K562 (cell line): Measurements from ENCODE around the gene RNF151. TPM values are rescaled to one million over a fixed set of nuclear protein-coding genes. Genes with fewer than 3 reads are reported as not detected.

Experiments used
- HDAC1 ChIP-seq, 2 experiments: fragments of 450-650 bp; IDR thresholded peaks; 2 replicates each; pipeline ENCODE4 v1.6.1; 2016 to 2017; ENCODE audit warnings: inconsistent platforms in 1 of 2, mild to moderate bottlenecking in 1 of 2, moderate library complexity in 1 of 2
- MAZ ChIP-seq, 2 experiments: fragments of 450-650 bp in 1 of 2; sonication (generic) in 1 of 2; formaldehyde crosslinking; IDR thresholded peaks in 1 of 2; conservative IDR thresholded peaks in 1 of 2; 2 replicates each; pipeline versions ENCODE4 v1.4.0 to v1.5.0; 2020; ENCODE audit warnings: mild to moderate bottlenecking in 1 of 2, missing genetic modification reagents in 1 of 2
- NCOR1 ChIP-seq: fragments of 450-650 bp; IDR thresholded peaks from 2 replicates; pipeline ENCODE4 v1.6.1; 2016; ENCODE audit warnings: mild to moderate bottlenecking, moderate library complexity
- NONO ChIP-seq, 2 experiments: fragments of 200-400 bp in 1 of 2; fragments of 450-650 bp in 1 of 2; formaldehyde crosslinking in 1 of 2; IDR thresholded peaks; 2 replicates each; pipeline ENCODE4 v1.6.1; 2017; ENCODE audit warnings: low read depth in 2 of 2, mild to moderate bottlenecking in 2 of 2, moderate library complexity in 2 of 2, low read length in 1 of 2
- RCOR1 ChIP-seq, 2 experiments: IDR thresholded peaks; 2 replicates each; pipeline ENCODE4 v1.6.1; 2012; ENCODE audit warnings: low read depth in 2 of 2, low read length in 2 of 2, borderline replicate concordance in 1 of 2, improper control_type of control experiment in 1 of 2
- SMAD4 ChIP-seq: fragments of 250-450 bp; sonication (Bioruptor Pico); conservative IDR thresholded peaks from 2 replicates; pipeline ENCODE4 v1.8.0; 2021; ENCODE audit warnings: inconsistent platforms, mild to moderate bottlenecking, moderate library complexity
- SRSF9 ChIP-seq: fragments of 200-400 bp; formaldehyde crosslinking; IDR thresholded peaks from 2 replicates; pipeline ENCODE4 v1.6.1; 2017; ENCODE audit warnings: low read depth, low read length, borderline replicate concordance
- ZBTB8A ChIP-seq: fragments of 450-650 bp; IDR thresholded peaks from 2 replicates; pipeline ENCODE4 v1.6.1; 2018; ENCODE audit warnings: mild to moderate bottlenecking, moderate library complexity; ENCODE audit not compliant: partially characterized antibody
- ZEB2 ChIP-seq: fragments of 450-650 bp; IDR thresholded peaks from 2 replicates; pipeline ENCODE4 v1.6.1; 2016
- ZNF121 ChIP-seq: sonication (generic); formaldehyde crosslinking; conservative IDR thresholded peaks from 2 replicates; pipeline ENCODE4 v1.8.0; 2022; ENCODE audit warnings: missing genetic modification reagents
- ZNF174 ChIP-seq: fragments of 250-450 bp; sonication (Bioruptor Pico); IDR thresholded peaks from 2 replicates; pipeline ENCODE4 v1.4.0; 2020; ENCODE audit warnings: mild to moderate bottlenecking
- polyA plus RNA-seq, 8 experiments: library from polyadenylated mRNA; depleted of rRNA in 4 of 8; stranded (reverse) in 5 of 8; unstranded in 3 of 8; fragments of >200 nt; fragmentation: Nextera tagmentation in 2 of 8; fragmentation: Illumina TruSeq in 1 of 8; extraction: Ambion mirVana in 2 of 8; extraction: Trizol in 1 of 8; gene quantifications; 2 replicates each; pipeline versions ENCODE4 v1.2.1 to v1.2.3, GENCODE V29; 2011 to 2014; ENCODE audit warnings: inconsistent platforms in 1 of 8, missing spikeins in 1 of 8
- total RNA-seq, 7 experiments: library from RNA; depleted of rRNA in 6 of 7; stranded (reverse); fragments of >200 nt in 6 of 7; fragmentation: Illumina TruSeq in 2 of 7; extraction: Trizol in 2 of 7; gene quantifications; 2 replicates each; pipeline versions ENCODE4 v1.2.1 to v1.2.3, GENCODE V29; 2011 to 2021; ENCODE audit warnings: low replicate concordance in 1 of 7
- TF ChIP-seq, protein P1 (sequence below), 2 experiments: IDR thresholded peaks in 1 of 2; conservative IDR thresholded peaks in 1 of 2; 2 replicates each; pipeline ENCODE4 v1.6.1; 2016; ENCODE audit warnings: low read depth in 2 of 2, mild to moderate bottlenecking in 1 of 2, missing compliant biosample characterization in 1 of 2, missing genetic modification characterization in 1 of 2, moderate library complexity in 1 of 2
- TF ChIP-seq, protein P2 (sequence below): fragments of 150-350 bp; conservative IDR thresholded peaks from 2 replicates; pipeline ENCODE4 v1.6.1; 2014; ENCODE audit warnings: low read length
- TF ChIP-seq, protein P3 (sequence below): sonication (generic); formaldehyde crosslinking; IDR thresholded peaks from 2 replicates; pipeline ENCODE4 v1.8.0; 2022; ENCODE audit warnings: mild to moderate bottlenecking, missing genetic modification reagents

RNF151 gene
- total and polyA plus RNA-seq, 9 of the 15 experiments (the other 6 are each of a cell fraction or from before 2014, with no cell fraction given): not detected

DNA sequence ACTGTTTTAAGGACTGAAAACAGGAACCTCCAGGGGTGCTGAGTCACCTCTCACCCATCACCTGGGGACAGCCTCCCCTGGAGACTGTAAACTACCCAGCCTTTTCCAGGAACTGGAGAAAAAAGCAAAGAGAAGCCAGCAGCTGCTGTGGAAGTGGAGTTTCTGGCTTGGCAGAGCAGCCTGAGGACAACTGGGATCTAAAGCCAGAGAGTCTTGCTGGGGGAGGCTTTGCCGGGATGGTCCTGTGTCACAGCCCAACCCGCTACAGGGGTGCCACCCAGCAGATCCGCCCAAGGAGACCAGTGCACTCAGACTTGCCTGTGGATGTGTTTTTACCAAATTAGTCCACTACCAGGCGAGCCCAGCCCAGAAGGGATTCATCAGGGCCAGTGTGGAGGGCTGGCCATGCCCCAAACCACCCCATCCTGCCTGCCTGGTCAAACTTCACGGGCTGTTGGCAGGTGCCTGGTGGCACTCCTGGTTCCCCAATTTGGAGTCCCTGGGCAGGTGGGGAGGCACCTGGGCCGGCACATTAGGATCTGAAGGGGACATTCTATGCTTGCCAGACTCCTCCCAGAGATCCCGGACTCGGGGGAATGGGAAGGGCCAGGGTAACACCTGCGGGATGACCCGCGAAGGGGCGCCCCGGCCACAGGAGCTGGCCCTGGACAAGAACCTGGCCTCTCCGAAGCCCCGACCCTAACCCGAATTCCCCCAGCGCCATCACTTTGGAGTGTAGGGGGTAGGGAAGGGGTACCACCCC is 24.4 kb upstream of the RNF151 start (continued):
- TF ChIP-seq, protein P1, sequence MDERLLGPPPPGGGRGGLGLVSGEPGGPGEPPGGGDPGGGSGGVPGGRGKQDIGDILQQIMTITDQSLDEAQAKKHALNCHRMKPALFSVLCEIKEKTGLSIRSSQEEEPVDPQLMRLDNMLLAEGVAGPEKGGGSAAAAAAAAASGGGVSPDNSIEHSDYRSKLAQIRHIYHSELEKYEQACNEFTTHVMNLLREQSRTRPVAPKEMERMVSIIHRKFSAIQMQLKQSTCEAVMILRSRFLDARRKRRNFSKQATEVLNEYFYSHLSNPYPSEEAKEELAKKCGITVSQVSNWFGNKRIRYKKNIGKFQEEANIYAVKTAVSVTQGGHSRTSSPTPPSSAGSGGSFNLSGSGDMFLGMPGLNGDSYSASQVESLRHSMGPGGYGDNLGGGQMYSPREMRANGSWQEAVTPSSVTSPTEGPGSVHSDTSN (CRISPR knock-in tag; IDR thresholded peaks at IDR 0.05; ENCODE audit: low read depth): 0 out of 2 replicates have a peak, but pooled peaks have one; percentile 13
- TF ChIP-seq, protein P1 (tag; conservative IDR thresholded peaks at IDR 0.05; ENCODE audit: low read depth): 0 out of 2 replicates have a peak, but pooled peaks have one; percentile 10
- TF ChIP-seq HDAC1 (IDR thresholded peaks at IDR 0.05): peak in 1 of 2 experiments; percentile 40; a peak in 1 of 4 replicates
- TF ChIP-seq ZNF121 (CRISPR knock-in tag): no peak
- peak in 1 of 2 experiments; percentile 85; a peak in 2 of 4 replicates for TF ChIP-seq RCOR1 (IDR thresholded peaks at IDR 0.05; ENCODE audit: borderline replicate concordance in 1 of 2, low read depth in 2 of 2, low read length in 2 of 2)
- TF ChIP-seq ZBTB8A: no peak
- peak; percentile 81 for TF ChIP-seq ZEB2
- TF ChIP-seq NCOR1: no peak
- TF ChIP-seq, protein P2, sequence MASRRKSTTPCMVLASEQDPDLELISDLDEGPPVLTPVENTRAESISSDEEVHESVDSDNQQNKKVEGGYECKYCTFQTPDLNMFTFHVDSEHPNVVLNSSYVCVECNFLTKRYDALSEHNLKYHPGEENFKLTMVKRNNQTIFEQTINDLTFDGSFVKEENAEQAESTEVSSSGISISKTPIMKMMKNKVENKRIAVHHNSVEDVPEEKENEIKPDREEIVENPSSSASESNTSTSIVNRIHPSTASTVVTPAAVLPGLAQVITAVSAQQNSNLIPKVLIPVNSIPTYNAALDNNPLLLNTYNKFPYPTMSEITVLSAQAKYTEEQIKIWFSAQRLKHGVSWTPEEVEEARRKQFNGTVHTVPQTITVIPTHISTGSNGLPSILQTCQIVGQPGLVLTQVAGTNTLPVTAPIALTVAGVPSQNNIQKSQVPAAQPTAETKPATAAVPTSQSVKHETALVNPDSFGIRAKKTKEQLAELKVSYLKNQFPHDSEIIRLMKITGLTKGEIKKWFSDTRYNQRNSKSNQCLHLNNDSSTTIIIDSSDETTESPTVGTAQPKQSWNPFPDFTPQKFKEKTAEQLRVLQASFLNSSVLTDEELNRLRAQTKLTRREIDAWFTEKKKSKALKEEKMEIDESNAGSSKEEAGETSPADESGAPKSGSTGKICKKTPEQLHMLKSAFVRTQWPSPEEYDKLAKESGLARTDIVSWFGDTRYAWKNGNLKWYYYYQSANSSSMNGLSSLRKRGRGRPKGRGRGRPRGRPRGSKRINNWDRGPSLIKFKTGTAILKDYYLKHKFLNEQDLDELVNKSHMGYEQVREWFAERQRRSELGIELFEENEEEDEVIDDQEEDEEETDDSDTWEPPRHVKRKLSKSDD: no peak
- TF ChIP-seq SMAD4: no peak
- no peak for TF ChIP-seq SRSF9
- TF ChIP-seq MAZ (CRISPR knock-in tag; conservative IDR thresholded peaks at IDR 0.05 in 1 of 2, IDR thresholded peaks at IDR 0.05 in 1 of 2): peak in 1 of 2 experiments; percentile 5; a peak in 1 of 4 replicates
- TF ChIP-seq, protein P3, sequence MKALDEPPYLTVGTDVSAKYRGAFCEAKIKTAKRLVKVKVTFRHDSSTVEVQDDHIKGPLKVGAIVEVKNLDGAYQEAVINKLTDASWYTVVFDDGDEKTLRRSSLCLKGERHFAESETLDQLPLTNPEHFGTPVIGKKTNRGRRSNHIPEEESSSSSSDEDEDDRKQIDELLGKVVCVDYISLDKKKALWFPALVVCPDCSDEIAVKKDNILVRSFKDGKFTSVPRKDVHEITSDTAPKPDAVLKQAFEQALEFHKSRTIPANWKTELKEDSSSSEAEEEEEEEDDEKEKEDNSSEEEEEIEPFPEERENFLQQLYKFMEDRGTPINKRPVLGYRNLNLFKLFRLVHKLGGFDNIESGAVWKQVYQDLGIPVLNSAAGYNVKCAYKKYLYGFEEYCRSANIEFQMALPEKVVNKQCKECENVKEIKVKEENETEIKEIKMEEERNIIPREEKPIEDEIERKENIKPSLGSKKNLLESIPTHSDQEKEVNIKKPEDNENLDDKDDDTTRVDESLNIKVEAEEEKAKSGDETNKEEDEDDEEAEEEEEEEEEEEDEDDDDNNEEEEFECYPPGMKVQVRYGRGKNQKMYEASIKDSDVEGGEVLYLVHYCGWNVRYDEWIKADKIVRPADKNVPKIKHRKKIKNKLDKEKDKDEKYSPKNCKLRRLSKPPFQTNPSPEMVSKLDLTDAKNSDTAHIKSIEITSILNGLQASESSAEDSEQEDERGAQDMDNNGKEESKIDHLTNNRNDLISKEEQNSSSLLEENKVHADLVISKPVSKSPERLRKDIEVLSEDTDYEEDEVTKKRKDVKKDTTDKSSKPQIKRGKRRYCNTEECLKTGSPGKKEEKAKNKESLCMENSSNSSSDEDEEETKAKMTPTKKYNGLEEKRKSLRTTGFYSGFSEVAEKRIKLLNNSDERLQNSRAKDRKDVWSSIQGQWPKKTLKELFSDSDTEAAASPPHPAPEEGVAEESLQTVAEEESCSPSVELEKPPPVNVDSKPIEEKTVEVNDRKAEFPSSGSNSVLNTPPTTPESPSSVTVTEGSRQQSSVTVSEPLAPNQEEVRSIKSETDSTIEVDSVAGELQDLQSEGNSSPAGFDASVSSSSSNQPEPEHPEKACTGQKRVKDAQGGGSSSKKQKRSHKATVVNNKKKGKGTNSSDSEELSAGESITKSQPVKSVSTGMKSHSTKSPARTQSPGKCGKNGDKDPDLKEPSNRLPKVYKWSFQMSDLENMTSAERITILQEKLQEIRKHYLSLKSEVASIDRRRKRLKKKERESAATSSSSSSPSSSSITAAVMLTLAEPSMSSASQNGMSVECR (CRISPR knock-in tag): no peak
- TF ChIP-seq NONO (IDR thresholded peaks at IDR 0.05; ENCODE audit: low read depth in 2 of 2, low read length in 1 of 2): 0 out of 4 replicates have a peak, but pooled peaks of 1 of the 2 experiments have one; percentile 15
- no peak for TF ChIP-seq ZNF174 (CRISPR knock-in tag)
